UCSD-AML1 (cell line): ENCODE results near the gene ADAP1.

Experiments
- DNase-seq: peaks from one replicate; lab custom pipeline; 2025; ENCODE audit not compliant: unreplicated experiment; lab: John Stamatoyannopoulos, UW

ADAP1 gene

DNA sequence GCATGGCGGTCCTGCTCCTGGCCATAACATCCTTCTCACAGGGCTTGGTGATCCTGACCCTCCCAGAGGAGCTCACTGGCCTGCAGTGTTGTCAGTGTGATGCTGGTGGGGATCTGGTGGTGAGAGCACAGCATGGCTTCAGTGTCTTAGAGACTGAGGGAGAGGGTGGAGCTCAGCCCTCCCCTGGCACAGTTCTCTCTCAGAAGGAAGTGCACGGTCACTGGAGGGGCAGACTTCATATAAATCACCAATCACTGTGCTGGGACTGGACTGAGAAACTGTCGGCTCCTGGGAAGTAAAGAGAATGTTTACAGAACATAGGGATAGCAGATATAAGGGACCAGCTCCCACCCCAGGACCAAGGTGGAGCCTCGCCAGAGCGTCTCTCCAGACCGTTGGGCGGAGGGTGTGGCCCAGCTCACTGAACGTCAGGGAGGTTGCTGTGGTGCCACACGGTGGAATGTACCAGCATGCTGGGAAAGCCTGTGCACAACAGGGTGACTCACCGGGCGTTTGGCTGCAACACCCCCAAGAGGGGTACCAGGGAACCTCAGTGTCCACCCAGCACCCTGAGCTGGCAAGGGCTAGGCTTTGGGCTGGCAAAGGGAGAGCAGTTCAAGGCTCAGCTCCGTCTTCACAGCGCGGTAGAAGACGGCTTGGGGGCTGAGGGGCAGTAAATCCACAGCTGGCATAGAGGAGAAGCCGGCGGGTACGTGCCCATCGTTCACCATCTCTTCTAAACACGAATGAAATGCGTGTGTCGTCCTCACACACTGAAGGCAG lies 86.9 kb downstream of the ADAP1 start:
- no peak for DNase-seq

DNA sequence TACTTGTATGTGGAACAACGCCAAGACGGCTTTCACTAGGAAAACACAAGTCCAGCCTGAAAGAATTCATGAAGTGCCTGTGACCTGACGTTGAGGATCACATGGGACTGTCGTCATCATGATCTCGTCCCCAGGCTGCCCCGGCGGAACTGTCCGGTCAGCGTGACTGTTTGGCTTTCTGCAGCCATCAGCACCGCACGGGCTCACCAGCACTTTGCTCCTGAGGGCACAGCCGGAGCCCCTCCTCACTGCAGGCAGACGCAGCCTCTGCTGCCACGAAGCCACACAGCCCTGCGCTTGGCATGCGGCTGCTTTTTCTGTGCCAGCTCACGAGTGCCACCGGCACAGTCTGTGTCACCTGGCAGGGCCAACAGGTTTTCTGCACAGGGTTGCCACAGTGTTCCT lies 87.5 kb downstream of the ADAP1 start:
- DNase-seq: no peak

GRCh38 chr7:865921-866320 lies 88.6 kb downstream of the ADAP1 start:
- no peak for DNase-seq

DNA sequence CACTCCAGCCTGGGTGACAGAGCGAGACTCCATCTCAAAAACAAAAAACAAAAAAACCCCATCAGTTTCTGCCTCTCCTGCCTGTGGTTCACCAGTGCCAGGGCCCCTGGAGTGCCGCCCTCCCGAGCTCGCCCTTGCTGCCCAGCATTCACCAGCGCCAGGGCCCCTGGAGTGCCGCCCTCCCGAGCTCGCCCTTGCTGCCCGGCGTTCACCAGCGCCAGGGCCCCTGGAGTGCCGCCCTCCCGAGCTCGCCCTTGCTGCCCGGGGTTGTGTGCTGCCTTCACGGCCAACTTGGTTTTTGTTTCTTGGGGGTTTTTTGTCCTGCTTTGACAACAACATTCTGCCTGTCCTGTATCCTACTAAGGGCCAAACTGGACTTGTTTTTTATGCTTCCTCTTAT lies 91.4 kb downstream of the ADAP1 start:
- no peak for DNase-seq

GRCh38 chr7:862157-862556 lies 92.3 kb downstream of the ADAP1 start:
- no peak for DNase-seq

DNA sequence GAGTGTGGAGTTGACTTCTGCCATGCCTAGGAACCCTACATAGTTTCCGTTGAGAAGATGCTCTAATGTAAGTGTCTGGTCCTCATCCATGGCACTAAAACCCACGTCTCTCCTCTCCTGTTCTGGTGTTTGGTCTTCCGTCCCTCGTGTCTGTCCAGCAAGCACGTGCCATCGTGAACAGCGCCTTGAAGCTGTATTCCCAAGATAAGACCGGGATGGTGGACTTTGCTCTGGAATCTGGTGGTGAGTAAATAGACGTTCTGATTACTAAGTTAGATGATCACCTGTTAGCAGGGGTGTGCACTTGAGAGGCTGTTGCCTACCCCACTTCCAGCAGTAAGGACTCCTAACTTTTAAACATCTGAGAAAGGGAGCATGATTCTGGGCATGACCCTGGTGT lies 93.3 kb downstream of the ADAP1 start:
- no peak for DNase-seq

DNA sequence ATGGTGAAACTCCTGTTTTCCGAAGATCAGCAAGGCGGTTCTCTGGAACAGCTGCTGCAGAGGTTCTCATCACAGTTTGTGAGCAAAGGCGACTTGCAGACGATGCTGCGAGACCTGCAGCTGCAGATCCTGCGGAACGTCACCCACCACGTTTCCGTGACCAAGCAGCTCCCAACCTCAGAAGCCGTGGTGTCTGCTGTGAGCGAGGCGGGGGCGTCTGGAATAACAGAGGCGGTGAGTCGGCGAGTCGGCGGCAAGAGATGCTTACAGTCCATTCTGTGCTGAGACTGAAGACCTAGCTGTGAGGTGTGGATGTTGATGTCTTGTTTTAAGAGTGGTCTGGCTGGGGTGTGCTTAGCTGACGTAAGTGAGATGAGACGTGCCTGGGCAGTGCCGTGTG lies 94.3 kb downstream of the ADAP1 start:
- no peak for DNase-seq

- DNase-seq: no peak
Observed at GRCh38 chr7:859359-860030, 95.0 kb downstream of the ADAP1 start.

DNA sequence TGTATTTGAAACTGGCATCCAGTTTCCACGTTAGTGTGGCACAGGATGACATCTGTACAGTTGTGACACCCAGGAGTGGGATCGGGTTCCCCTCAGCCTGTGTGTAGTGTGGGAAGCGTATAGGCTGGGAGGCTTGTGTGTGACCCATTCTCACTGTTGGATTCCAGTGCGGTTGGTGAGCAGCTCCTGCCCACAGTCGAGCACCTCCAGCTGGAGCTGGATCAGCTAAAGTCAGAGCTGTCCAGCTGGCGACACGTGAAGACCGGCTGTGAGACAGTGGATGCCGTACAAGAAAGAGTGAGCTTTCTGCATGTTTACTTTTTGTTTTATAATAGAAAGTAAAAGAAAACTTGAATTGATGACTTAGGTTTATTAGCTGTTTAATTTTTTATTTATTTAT lies 96.8 kb downstream of the ADAP1 start:
- DNase-seq: no peak

- DNase-seq: no peak
Observed at GRCh38 chr7:856444-857095, 97.9 kb downstream of the ADAP1 start.

DNA sequence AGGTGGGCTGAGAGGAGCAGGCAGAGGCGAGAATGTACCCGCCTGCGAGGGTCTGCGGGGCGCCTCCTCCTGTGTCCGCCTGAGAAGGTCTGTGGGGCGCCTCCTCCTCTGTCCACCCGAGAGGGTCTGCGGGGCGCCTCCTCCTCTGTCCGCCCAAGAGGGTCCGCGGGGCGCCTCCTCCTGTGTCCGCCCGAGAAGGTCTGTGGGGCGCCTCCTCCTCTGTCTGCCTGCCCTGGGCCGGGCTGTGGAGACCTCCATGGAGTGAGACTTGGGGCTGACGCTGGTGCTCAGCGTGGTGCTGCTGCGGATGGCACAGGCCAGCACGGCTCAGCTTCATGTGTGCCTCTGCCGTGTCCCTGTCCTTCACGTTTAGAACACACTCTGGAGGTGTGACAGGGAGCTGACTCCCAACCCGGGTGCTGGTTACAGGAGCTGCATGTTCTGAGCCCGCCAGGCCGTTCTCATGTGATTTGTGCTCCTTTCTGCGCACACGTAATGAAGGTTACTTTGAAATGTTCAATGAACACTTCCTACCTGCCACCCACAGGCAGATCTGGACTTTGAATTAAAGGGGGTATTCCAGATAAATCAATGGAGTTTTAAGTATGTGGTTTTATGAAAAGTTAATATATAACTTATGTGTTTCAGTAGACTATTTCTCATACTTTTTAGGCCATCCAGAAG lies 98.7 kb downstream of the ADAP1 start:
- DNase-seq: no peak

- DNase-seq: no peak
Observed at GRCh38 chr7:854118-854775, 100.2 kb downstream of the ADAP1 start.

DNA sequence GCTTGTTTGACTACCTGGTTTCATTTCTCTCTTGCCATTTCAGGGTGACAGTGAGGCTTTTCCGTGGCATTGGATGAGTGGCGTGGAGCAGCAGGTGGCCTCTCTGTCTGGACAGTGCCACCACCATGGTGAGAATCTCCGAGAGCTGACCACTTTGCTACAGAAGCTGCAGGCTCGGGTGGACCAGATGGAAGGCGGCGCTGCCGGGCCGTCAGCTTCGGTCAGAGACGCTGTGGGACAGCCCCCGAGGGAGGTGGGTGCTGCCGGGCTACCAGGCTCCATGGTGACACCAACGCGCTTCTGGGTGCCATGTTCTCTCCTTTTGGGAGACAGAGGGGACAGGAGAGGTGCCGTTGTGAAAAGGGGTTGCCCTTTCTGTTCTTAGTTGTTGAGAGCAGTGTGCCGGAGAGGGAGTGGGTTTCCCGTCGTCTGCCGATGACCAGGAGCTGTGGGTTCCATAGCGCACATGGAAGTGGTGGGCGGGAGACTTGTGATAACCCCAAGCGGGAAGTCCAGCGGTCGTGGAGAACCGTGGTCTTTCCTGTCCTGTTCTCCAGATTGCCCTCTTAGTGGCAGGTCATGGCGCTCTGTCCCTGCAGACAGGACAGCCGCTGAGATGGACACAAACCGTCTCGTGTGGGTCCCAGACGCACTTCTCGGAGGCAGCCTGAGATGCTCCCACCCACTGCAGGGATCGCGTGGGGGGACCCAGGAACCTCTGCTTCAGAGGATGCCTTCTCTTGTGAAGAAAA lies 100.9 kb downstream of the ADAP1 start:
- no peak for DNase-seq

GRCh38 chr7:851204-851603 lies 103.3 kb downstream of the ADAP1 start:
- no peak for DNase-seq

- DNase-seq: no peak
Observed at GRCh38 chr7:849781-850180, 104.7 kb downstream of the ADAP1 start.

- DNase-seq: no peak
Observed at GRCh38 chr7:849145-849544, 105.3 kb downstream of the ADAP1 start.
